COLO668 (cell line): ENCODE results near the gene SLC25A1.

Experiments
- DNase-seq: peaks from one replicate; lab custom pipeline; 2025; ENCODE audit not compliant: unreplicated experiment; lab: John Stamatoyannopoulos, UW

SLC25A1 gene

GRCh38 chr22:19126309-19127273, 51.9 kb downstream of the SLC25A1 start:
- DNase-seq, result no peak
